K562 (cell line): ENCODE measurements around the gene UNC119B.

Experiments
- POLR2A ChIP-seq: fragments of 450-650 bp; conservative IDR thresholded peaks from 2 replicates; pipeline ENCODE4 v1.6.1; 2016
- TF ChIP-seq, protein P1 (sequence below): fragments of 450-650 bp; formaldehyde crosslinking; IDR thresholded peaks from 2 replicates; pipeline ENCODE4 v1.4.0; 2020; ENCODE audit warnings: mild to moderate bottlenecking, mixed read lengths

DNA sequence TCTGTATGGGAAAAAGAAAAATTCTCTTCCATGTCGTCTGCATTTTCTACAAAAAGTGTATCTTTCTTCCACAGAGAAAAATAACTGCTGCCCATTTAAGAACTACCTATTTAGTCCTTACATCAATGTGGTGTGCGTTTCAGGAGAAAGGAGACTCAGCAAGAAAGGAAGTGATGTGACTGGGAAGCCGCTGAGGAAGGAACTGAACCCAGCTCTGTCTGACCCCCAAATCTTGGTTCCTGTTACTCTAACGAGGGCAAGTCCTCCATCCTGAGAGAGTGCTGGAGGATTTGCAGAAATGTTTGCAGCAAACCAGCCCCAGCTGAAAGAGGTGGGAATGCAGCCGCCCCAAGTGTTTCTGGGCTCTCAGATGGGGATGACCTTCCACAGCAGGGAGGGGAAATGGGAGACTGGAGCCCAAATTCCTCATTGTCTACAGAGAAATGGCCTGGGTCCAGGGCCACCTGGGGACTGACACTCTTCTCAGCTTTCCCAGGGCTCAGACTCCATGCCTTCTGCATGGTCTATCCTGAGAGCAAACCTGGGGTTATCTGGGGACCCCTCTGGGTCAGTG lies 30.0 kb upstream of the UNC119B start:
- TF ChIP-seq, protein P1, sequence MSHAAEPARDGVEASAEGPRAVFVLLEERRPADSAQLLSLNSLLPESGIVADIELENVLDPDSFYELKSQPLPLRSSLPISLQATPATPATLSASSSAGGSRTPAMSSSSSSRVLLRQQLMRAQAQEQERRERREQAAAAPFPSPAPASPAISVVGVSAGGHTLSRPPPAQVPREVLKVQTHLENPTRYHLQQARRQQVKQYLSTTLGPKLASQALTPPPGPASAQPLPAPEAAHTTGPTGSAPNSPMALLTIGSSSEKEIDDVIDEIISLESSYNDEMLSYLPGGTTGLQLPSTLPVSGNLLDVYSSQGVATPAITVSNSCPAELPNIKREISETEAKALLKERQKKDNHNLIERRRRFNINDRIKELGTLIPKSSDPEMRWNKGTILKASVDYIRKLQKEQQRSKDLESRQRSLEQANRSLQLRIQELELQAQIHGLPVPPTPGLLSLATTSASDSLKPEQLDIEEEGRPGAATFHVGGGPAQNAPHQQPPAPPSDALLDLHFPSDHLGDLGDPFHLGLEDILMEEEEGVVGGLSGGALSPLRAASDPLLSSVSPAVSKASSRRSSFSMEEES: no peak
- no peak for TF ChIP-seq POLR2A
